Suppressor macrophage treated with lipopolysaccharide for 1 hour (primary cell): Measurements from ENCODE around the gene NGFR.
A peak's percentile ranks its signal among the peaks of the same experiment; 100 is the strongest.

Source experiments
- DNase-seq, 3 donors: peaks; one replicate each; pipeline ENCODE4 v3.0.0-alpha.2; 2020 to 2022

The NGFR gene

GRCh38 chr17:49469831-49470810, 25.0 kb upstream of the NGFR start:
- peak; percentile 31 to 44 (median 35) for DNase-seq

DNA sequence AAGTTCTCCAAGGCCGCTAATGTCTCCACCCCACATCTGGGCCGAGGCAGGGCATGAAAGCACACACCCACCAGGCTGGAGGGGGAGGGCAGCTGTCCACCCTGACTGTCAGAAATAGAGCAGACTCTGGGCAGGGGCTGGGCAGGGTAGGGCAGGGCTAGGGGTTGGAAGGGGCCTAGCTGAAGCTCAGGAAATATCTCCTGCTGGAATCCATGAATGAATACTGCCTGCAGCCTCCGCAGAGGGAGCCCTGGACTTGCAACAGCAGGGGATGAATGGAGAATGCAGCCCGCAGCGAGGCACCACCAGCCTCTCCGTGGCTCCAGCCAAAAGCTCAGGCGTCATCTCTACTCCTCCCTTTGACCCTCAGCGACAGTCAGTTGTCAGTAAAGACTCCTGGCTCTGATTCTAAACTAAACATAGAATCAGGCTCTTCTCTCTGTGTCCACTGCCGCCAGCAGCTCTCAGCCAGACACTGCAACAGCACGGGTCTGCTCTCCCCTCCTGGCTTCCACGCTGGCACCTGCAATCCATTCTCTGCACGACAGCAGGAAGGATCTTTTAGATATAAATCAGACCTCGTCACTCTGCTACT, 23.9 kb upstream of the NGFR start:
- no peak for DNase-seq

DNA sequence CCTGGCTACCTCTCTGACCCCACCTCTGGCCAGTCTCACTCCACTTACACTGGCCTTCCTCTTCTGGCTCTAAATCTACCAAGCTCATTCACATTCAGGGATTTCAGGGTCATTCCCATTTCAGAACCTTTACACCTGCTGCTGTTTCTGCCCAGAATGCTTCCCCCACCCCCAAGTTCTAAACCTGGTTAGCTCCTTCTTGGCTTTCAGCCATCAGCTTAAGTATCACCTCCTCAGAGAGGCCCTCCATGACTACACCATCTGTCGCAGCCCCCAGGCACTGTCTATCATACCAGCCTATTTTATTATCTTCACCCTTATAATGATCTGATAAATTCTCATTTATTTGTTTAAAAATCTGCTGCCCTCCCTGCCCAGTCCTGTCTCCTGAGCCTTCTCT, 23.3 kb upstream of the NGFR start:
- DNase-seq, result no peak

DNA sequence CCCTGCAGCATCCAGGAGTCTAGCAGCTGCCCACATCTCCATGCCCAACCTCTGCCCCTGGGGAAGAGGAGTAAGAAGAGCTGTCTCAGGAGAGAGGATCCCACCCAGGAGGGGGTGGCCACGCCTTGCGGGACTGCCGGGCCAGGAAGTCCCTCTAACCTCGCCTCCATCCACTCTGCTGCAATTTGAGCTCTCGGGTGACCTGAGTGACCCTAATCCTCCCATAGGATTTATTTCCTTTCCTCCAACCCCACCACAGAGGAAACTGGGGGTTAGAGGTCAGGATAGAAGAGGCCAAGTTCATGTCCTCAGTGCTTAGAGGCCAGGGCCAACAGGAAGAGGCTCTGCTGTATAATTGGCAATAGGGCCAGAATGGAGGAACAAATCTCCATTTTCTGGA, 22.6 kb upstream of the NGFR start:
- DNase-seq, result no peak

GRCh38 chr17:49473900-49474751, 21.0 kb upstream of the NGFR start:
- no peak for DNase-seq

DNA sequence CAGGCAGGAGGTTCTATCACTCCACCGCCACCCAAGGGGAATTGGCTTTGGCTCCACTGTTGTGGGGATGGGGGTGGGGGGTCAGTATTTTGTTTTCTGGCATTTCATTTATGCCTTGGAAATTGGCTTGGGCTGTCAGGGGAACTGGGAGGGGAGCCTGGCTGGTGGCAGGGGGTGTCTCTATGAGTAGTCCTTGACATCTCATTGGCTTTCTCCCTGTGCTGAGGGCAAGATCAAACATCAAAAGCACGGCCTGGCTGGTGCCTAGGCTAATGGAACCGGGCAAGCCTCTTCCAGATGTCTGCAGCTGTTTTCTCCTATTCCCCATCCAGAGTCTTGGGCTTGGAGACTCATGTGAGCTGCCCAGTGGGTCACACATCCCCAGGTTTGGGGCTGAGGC, 17.4 kb upstream of the NGFR start:
- no peak for DNase-seq

DNA sequence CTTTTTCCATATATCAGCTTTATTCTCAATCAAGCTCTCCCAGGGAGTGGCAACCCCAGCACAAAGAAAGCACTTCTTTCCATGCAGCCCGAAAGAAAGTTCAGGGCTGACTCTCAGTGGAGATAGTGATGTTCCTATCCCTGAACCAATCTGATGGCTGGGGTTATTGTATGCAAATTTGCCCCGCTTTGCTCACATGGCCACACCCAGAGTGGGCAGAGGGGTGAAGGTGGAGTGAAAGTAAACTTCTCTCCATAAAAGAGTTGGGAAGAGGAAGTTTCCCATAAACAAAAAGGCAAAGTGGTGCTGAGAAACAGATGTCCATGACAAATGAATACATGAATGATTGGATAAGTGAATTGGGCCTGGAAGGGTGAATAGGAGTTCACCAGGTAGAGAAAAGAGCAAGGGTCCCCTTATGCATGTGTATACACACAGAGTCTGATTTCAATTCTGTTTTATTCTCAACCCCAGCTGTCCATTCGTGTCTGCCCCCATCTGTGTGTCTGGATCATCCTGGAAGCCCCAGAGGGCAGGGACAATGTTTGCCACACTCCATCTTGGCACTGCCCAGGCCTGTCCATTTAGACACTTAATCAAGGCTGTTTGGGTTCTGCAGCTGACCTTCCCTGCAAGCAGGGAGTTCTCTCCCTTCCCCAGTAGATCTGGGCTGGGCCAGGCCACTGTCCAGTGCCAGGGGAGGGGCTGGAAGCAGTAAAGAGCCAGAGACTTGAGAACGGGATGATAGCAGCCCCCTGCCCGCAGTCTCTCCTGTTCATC, 14.1 kb upstream of the NGFR start:
- peak in 1 of 3 donors; percentile 29 for DNase-seq

GRCh38 chr17:49482144-49482817, 12.8 kb upstream of the NGFR start:
- peak; percentile 57 to 70 (median 66) for DNase-seq

DNA sequence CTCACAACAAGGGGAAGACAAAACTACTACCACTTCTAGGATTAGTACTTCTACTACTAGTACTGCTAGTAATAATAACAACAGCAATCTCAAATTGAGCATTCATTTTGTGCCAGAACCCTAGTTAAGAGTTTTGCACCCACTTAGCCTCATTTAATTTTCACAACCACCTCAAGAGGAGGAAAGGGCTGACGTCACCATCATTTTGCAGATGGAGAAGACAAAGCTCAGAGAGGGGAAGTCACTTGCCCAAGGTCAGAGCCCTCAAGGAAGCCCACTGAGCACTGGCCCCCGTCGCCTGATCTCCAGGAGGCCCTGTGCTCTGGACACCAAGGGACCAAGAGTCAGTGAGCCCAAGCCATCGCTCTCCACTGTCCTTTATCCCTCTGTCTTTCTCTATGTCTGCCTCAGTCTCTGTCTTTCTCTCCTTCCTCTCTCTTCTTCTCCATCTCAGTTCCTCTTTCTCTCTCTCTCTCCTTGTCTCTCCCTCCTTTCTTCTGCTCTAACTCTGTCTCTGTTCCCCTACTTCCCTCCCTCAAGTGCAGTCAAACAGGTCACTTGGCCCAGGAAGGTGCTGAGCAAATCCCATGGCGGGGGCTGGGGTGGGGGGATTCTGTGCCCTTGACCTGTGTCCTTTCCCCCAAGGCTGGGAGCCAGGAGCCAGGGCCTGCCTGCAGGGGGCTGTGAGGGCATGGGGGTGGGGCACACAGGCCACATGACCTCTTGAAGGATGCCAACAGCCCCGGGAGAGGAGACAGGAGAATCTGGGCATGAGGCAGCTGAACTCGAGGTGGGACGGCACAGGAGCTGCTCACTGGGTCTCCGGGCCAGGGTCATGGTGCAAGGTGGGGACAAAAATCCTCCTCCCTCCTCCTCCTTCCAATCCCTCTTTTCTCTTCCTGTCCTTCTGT, 11.2 kb upstream of the NGFR start:
- peak; percentile 48 to 54 (median 53) for DNase-seq

- no peak for DNase-seq
Observed at GRCh38 chr17:49484588-49484987, 10.5 kb upstream of the NGFR start.

GRCh38 chr17:49486012-49486641, 9.0 kb upstream of the NGFR start:
- peak; percentile 65 to 79 (median 65) for DNase-seq

GRCh38 chr17:49487183-49487582, 7.9 kb upstream of the NGFR start:
- no peak for DNase-seq

DNA sequence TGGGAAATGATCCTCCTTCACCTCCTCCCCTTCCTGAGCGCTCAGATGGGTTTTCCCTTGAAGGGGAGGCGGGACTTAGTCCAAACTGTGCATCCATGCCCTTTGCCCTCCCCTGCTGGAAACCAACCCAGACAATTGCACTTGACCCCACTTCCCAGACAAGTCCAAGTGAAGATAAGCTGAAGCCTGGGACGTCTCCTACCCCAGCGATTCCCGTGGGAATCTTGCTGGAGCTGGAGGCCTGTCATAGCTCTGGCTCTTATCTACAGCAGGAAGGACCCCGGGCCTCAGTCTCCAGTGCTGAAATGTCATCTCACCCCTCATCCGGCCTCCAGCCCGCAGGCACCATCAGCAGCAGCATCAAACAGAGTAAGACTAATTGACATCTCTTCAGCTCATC, 6.5 kb upstream of the NGFR start:
- DNase-seq, result no peak

DNA sequence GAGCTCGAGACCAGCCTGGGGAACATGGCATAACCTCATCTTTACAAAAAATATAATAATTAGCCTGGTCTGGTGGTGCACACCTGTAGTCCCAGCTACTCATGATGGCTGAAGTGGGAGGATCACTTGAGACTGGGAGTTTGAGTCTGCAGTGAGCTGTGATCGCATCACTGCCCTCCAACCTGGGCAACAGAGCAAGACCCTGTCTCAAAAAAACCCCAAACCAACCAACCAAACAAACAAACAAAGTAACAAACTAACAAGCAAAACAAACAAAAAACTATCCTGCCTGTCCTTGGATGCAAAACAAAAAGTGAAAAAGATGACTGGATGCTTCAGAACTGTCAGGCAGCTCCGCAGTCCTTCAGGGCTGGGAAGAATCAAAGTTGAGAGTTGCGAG, 5.7 kb upstream of the NGFR start:
- DNase-seq, result no peak

GRCh38 chr17:49490276-49490675, 4.8 kb upstream of the NGFR start:
- DNase-seq, result no peak

DNA sequence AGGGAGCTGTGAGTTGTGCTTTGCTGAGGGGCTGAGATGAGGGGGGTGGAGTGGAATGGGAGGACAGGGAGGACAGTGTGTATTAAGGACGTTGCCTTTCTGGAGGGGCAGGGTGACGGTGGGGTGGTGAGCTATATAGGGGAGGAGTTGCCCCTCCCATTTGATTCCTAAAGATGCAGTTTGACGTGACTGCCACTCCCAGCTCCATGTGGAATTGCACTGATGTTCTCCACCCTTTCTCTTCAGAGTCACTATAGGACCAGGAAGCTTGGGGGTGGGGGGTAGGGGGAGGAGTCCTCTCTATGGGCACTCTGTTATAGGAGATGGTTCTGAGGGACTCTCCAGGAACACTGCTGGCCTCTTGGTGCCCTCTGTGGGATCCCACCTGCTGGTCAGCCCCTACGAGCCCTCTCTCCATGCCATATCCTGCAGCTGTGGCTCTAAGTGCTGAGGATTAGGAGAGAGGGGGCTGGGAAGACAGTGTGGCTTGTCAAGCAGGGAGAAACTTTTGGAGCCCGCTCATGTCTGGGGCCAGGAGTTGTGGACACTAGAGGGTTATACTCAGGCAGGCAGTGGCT, 3.8 kb upstream of the NGFR start:
- no peak for DNase-seq

DNA sequence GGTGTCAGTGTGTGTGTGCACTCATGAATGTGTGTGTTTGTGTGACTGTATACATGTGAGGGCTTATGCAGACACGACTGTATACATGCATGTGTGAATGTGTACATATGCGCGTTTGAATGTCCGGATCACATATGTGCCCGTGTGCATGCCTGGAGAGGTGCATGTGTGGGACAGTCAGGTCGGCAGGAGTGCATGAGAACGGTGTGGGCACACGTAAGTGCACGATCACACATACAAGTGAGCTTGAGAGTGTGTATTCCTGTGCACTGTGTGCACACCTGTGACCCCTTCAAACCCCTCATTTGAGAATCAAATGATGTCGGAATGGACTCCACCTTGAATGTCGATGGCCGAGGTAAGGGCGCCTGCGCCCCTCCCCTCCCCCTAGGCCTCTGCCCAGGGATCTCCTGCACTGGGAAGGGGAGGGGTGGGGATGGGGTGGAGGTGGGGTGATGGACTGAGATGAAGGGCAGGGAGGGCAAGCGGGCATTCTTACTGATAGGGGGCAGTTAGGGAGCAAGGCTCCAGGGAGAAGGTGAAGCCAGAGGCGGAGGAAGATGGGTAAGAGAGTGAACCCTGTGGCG, 601 bp upstream of the NGFR start:
- DNase-seq, result no peak

DNA sequence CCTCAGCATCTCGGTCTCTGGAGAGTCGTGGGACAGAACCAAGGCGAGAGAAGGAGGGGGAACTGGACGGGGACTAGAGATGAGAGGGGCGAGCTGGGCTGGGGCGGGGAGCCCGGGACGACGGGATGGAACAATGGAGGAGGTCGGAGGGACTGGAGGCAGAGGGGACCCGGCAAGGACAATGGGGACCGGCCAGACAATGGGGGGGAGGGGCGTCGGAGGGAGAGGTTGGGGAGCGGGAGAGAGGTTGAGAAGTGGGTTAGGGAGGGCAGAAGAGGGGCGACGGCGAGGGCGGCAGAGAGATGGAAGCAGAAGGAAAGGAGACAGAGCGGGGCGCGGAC, 719 bp downstream of the NGFR start:
- DNase-seq, result no peak

- peak; percentile 66 to 93 (median 81) for DNase-seq
Observed at GRCh38 chr17:49496183-49496866, 1.2 kb downstream of the NGFR start.
